ENCODE measurements around the gene ADGRL3. TPM values are rescaled to one million over a fixed set of nuclear protein-coding genes. Genes with fewer than 3 reads are reported as not detected.

The ADGRL3 gene
- total RNA-seq, 2 experiments from 2014 or later = not detected

DNA sequence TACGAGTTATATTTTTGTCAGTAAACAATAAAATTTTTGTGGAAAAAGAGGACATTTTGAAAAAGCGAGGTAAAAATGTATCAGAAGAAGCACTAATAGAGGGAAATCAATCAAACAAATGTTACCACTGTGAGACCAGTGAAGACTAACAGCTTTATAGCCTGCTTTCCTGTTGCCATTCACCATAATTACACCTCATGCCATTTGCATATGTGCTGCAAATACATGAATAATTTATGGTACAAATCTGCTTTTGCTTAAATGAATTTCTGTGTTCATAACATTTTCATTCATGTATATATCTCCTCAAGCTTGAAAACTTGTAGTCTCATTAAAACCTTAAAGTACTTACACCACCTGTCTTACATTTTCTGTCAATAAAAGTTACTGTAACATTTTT is 830.8 kb downstream of the ADGRL3 start:
- POLR2A ChIA-PET = no interaction called here
- Histone ChIP-seq H3K4me3 (ENCODE audit: low read depth, low read length, poor library complexity, severe bottlenecking) (no peak overlapping the region), H3K9me2 (ENCODE audit: insufficient read depth, low read length) (0 out of 2 replicates have a peak, but pooled peaks cover 3% of the 10 kb centered on the region), H2AFZ (ENCODE audit: low read length) (no peak overlapping the region), H3K27ac (ENCODE audit: low read depth, low read length, poor library complexity, severe bottlenecking) (no peak overlapping the region), H3K4me1 (ENCODE audit: insufficient read depth, low read length, poor library complexity, severe bottlenecking) (no peaks in the 10 kb centered on the region), H3K79me2 (ENCODE audit: insufficient read depth, low read depth, low read length) (no peaks in the 10 kb centered on the region), H3K36me3 (ENCODE audit: insufficient read depth, low read length) (no peaks in the 10 kb centered on the region), H4K20me1 (ENCODE audit: insufficient read depth, low read length) (no peaks in the 10 kb centered on the region), H3K9me3 (ENCODE audit: low read length) (peaks cover 4% of the 10 kb centered on the region; the same call in 1 of the 2 replicates), H3K4me2 (ENCODE audit: low read length) (no peak overlapping the region)
- CTCF ChIA-PET (ENCODE audit: unreplicated experiment) = no interaction called here
- TF ChIP-seq, protein P1, sequence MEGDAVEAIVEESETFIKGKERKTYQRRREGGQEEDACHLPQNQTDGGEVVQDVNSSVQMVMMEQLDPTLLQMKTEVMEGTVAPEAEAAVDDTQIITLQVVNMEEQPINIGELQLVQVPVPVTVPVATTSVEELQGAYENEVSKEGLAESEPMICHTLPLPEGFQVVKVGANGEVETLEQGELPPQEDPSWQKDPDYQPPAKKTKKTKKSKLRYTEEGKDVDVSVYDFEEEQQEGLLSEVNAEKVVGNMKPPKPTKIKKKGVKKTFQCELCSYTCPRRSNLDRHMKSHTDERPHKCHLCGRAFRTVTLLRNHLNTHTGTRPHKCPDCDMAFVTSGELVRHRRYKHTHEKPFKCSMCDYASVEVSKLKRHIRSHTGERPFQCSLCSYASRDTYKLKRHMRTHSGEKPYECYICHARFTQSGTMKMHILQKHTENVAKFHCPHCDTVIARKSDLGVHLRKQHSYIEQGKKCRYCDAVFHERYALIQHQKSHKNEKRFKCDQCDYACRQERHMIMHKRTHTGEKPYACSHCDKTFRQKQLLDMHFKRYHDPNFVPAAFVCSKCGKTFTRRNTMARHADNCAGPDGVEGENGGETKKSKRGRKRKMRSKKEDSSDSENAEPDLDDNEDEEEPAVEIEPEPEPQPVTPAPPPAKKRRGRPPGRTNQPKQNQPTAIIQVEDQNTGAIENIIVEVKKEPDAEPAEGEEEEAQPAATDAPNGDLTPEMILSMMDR (conservative IDR thresholded peaks at IDR 0.05; ENCODE audit: low read length) = no peak
- TF ChIP-seq EZH2phosphoT487 (IDR thresholded peaks at IDR 0.05; ENCODE audit: borderline replicate concordance, low read depth, low read length) = no peak
- no peak for DNase-seq (ENCODE audit: low spot score)
- intact Hi-C loops (cut with micrococcal nuclease; ENCODE audit: unreplicated experiment) = no loop called here
- BruUV-seq (replicated peaks) = no TSS peak

DNA sequence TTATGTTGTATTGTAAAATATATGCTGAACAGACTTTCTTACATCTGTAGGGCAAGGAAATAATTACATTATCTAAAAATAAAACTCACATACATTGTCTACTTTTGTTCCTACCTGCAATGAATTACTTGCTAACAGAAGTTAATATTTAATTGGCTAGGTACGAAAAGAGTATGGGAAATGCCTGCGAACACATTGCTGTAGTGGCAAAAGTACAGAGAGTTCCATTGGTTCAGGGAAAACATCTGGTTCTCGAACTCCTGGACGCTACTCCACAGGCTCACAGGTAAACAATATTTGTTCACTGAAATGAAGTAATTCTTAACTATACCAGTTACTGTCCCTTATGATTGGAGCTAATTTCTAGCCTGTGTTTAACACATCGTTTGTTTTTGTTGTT is 837.4 kb downstream of the ADGRL3 start:
- no TSS peak for BruUV-seq (replicated peaks)
- CTCF ChIA-PET (ENCODE audit: unreplicated experiment) = no interaction called here

DNA sequence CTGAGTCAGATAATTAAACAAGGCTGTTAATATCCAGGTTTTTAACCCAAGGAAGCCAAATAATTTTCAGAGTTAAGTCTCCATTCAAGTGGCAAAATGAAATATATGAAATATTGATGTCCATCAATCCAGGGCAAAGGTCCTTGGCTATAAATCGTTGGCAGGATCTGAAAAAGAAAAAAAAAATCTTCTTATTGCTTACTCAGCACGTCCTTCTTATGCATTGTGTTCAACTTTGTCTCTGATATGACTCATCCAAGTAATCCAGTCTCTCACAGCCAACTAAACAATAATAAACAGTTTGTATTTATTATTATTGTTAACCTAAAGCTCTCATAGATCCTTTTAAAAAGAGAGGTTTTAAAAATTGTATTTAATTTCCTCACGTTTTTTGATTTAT is 851.2 kb downstream of the ADGRL3 start:
- no peak for TF ChIP-seq EZH2phosphoT487 (IDR thresholded peaks at IDR 0.05; ENCODE audit: borderline replicate concordance, low read depth, low read length)
- TF ChIP-seq, protein P1 (conservative IDR thresholded peaks at IDR 0.05; ENCODE audit: low read length) = no peak
- H3K9me3 ChIP-seq (ENCODE audit: low read length) = no peaks in the 10 kb centered on the region
- no peak overlapping the region for H3K27ac ChIP-seq (ENCODE audit: low read depth, low read length, poor library complexity, severe bottlenecking)
- H3K4me2 ChIP-seq (ENCODE audit: low read length) = no peak overlapping the region
- H4K20me1 ChIP-seq (ENCODE audit: insufficient read depth, low read length) = no peaks in the 10 kb centered on the region
- H3K9me2 ChIP-seq (ENCODE audit: insufficient read depth, low read length) = 0 out of 2 replicates have a peak, but pooled peaks cover 4% of the 10 kb centered on the region
- no TSS peak for BruUV-seq (replicated peaks)
- intact Hi-C loops (cut with micrococcal nuclease; ENCODE audit: unreplicated experiment) = no loop called here
- H3K4me3 ChIP-seq (ENCODE audit: low read depth, low read length, poor library complexity, severe bottlenecking) = no peak overlapping the region
- no peaks in the 10 kb centered on the region for H3K79me2 ChIP-seq (ENCODE audit: insufficient read depth, low read depth, low read length)
- ChIA-PET CTCF (ENCODE audit: unreplicated experiment) (no interaction called here), POLR2A (interaction anchor here (0.7 kb wide), 1 partner anchor 1189 kb away, joined by 3 read pairs; no protein-coding TSS in a partner anchor)
- no peak overlapping the region for H2AFZ ChIP-seq (ENCODE audit: low read length)
- no peak for DNase-seq (ENCODE audit: low spot score)
- H3K4me1 ChIP-seq (ENCODE audit: insufficient read depth, low read length, poor library complexity, severe bottlenecking) = no peaks in the 10 kb centered on the region
- H3K36me3 ChIP-seq (ENCODE audit: insufficient read depth, low read length) = no peaks in the 10 kb centered on the region

More for the DNA sequence above, 837.4 kb downstream of the ADGRL3 start:
- H4K20me1 ChIP-seq (ENCODE audit: insufficient read depth, low read length) = no peaks in the 10 kb centered on the region
- POLR2A ChIA-PET = interaction anchor here (0.8 kb wide), 1 partner anchor 1213 kb away, joined by 3 read pairs; no protein-coding TSS in a partner anchor
- no peaks in the 10 kb centered on the region for H3K36me3 ChIP-seq (ENCODE audit: insufficient read depth, low read length)
- H2AFZ ChIP-seq (ENCODE audit: low read length) = no peak overlapping the region
- DNase-seq (ENCODE audit: low spot score) = no peak
- H3K4me2 ChIP-seq (ENCODE audit: low read length) = no peak overlapping the region
- no peaks in the 10 kb centered on the region for H3K79me2 ChIP-seq (ENCODE audit: insufficient read depth, low read depth, low read length)
- H3K27ac ChIP-seq (ENCODE audit: low read depth, low read length, poor library complexity, severe bottlenecking) = no peak overlapping the region
- no peak for TF ChIP-seq EZH2phosphoT487 (IDR thresholded peaks at IDR 0.05; ENCODE audit: borderline replicate concordance, low read depth, low read length)
- TF ChIP-seq, protein P1 (conservative IDR thresholded peaks at IDR 0.05; ENCODE audit: low read length) = no peak
- intact Hi-C loops (cut with micrococcal nuclease; ENCODE audit: unreplicated experiment) = no loop called here
- H3K9me3 ChIP-seq (ENCODE audit: low read length) = peaks cover 4% of the 10 kb centered on the region; the same call in 1 of the 2 replicates
- no peak overlapping the region for H3K4me3 ChIP-seq (ENCODE audit: low read depth, low read length, poor library complexity, severe bottlenecking)
- 0 out of 2 replicates have a peak, but pooled peaks cover 3% of the 10 kb centered on the region for H3K9me2 ChIP-seq (ENCODE audit: insufficient read depth, low read length)
- no peaks in the 10 kb centered on the region for H3K4me1 ChIP-seq (ENCODE audit: insufficient read depth, low read length, poor library complexity, severe bottlenecking)

Measured in OCI-LY7 (cell line).